Uterus (tissue), 2 donors: ENCODE results near the gene PTEN.

Source experiments
- POLR2A ChIP-seq, 2 donors: fragments of 450-650 bp; IDR thresholded peaks; one replicate each; pipeline ENCODE4 v1.6.1; 2016; ENCODE audit warnings: antibody characterized with exemption in 2 of 2, mild to moderate bottlenecking in 1 of 2, moderate library complexity in 1 of 2
- TF ChIP-seq, protein P1 (sequence below), 4 experiments: fragments of 200-600 bp in 2 of 4; fragments of 450-650 bp in 2 of 4; sonication (generic) in 2 of 4; IDR thresholded peaks; one replicate each; pipeline ENCODE4 v1.5.1; 2016 to 2019; ENCODE audit warnings: antibody characterized with exemption in 4 of 4, mild to moderate bottlenecking in 2 of 4, moderate library complexity in 1 of 4

GRCh38 chr10:87826653-87827052, 36.8 kb upstream of the PTEN start:
- TF ChIP-seq, protein P1, sequence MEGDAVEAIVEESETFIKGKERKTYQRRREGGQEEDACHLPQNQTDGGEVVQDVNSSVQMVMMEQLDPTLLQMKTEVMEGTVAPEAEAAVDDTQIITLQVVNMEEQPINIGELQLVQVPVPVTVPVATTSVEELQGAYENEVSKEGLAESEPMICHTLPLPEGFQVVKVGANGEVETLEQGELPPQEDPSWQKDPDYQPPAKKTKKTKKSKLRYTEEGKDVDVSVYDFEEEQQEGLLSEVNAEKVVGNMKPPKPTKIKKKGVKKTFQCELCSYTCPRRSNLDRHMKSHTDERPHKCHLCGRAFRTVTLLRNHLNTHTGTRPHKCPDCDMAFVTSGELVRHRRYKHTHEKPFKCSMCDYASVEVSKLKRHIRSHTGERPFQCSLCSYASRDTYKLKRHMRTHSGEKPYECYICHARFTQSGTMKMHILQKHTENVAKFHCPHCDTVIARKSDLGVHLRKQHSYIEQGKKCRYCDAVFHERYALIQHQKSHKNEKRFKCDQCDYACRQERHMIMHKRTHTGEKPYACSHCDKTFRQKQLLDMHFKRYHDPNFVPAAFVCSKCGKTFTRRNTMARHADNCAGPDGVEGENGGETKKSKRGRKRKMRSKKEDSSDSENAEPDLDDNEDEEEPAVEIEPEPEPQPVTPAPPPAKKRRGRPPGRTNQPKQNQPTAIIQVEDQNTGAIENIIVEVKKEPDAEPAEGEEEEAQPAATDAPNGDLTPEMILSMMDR (IDR thresholded peaks at IDR 0.05): no peak
- no peak for TF ChIP-seq POLR2A (IDR thresholded peaks at IDR 0.05)
